HS-5 (cell line): ENCODE results near the gene DMD.
"Not testable (repeated sequence)": the region's sequence is repeated elsewhere in the genome, so short reads cannot be mapped to it uniquely, and the experiment has no call there.

Source experiments
- DNase-seq: peaks from one replicate; pipeline ENCODE4 v3.0.0-alpha.2; 2012; ENCODE audit warnings: low read depth

Gene DMD

DNA sequence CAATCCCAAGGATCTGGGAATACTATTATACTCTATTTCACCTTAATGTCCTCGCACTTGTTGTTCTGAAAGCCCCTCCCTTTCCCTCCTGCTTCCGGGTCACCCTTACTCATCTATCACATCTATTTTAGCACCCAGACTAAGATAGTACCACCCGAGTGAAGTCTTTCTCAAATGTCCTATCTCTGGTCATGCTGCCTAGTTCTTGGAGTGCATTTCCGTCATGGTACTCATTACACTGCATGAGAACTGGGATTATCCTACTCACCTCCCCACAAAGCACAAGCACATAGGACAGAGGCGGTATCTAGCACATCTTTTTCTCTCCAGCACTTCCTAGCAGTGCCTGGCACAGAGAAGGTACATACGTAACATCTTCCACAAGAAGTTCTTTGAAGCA is 1195.2 kb downstream of the DMD start:
- DNase-seq = no peak

DNA sequence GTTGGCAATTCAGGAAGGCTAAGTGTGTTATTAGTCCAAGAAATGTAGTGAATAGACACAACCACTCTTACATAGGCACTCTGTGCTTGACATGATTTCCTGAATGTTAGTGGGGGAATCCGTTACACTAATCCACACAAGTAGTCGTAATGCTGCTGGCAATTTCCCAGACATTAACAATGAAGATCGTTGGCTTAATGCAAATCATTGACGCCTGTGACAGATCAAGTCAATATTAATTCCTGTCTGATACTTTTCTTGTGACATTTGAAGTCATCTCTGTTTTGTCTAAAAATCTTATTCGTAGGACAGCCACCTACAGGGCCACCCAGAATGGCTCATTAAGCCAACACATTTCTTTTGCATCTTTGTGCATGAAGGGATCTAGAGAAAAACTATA is 1200.4 kb downstream of the DMD start:
- DNase-seq = no peak

DNA sequence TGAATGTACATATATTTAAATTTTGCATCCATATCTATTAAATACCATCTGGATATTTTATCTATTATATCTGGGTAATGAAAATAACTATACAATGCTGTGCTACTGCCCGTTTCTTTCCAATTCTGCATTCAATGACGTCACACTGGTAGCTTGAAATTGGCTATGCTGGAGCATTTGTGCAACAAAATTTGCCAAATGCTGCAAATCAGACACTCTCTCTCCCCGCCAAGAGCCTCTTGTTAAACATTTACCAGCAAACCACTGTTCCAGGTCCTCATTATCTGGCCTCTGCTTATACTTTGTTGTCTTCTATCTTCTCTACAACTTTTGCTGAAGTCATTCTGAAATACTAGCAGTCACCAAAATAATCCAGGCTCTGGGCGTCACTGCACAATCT is 1201.1 kb downstream of the DMD start:
- DNase-seq = no peak

DNA sequence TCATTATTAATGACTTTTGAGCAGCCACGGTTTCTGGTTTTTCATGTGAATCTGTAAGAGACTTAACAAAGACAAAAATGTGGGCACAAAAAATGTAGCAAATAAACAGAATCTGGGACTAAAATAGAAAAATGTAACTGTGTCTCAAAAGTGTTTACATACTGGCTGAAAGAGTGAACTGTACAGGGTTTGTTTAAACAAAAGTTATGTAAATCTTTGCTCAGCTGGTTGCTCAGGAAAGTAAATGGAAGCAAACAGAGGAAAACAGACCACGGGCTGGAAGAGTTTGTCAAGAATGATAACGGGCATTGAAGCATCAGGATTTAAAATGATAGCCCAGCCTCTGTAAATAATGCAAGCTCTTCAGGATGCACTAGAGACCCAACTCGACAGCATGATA is 1217.7 kb downstream of the DMD start:
- DNase-seq = no peak

DNA sequence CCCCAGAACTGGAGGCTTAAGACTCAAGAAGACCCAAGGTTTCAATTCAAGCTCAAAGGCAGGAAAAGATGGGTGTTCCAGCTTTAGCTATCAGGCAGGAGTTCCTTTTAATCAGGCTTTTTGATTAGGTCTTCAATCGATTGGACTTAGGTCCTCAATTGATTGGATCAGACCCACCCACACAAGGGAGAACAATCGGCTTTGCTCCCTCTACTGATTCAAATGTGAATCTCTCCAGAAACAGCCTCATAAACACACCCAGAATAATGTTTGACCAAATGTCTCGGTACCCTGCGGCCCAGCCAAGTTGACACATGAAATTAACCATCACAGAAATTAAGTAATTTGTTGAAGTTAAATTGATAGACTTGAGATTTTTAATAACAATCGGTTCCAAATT is 1222.4 kb downstream of the DMD start:
- no peak for DNase-seq

DNA sequence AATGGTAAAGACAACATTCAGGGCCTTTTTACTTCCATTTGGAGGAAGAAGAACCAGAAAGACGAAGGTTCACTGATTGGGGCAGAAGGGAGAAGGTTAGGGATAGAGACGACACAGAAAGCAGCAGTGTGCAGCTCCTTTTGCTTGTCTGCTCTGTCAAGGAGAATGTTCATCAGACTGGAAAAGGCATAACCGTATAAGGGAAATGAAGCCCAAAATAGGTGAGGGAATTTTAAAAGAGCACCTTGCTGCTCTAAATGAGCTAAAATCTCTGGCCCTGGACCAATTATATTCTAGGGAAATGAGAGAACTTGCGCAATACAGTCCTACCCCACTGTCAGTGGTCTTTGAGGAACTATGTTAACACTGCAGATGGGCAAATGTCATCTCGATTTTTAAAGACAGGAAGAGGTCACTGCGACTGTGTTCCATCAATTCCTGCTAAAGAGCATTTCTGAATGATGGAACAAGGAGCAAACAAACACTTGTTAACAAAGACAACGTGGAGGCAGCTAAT is 1229.7 kb downstream of the DMD start:
- no peak for DNase-seq

DNA sequence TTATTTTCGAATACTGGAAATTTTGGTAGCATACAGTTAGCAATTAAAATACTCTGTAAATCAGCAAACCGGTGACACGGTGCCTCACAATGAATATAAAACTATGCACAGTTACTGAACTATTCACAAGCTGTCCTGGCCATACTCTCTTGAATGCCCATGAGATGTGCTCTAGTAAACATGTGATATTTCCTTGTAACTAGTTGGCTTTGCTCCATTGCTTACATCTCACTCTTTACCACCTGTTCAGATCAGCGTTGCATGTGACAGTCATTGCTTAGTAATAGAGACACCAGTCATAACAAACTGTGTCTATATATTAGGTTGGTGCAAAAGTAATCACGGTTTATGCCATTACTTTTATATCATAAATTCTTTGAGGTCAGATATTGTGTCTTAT is 1241.6 kb downstream of the DMD start:
- no peak for DNase-seq

DNA sequence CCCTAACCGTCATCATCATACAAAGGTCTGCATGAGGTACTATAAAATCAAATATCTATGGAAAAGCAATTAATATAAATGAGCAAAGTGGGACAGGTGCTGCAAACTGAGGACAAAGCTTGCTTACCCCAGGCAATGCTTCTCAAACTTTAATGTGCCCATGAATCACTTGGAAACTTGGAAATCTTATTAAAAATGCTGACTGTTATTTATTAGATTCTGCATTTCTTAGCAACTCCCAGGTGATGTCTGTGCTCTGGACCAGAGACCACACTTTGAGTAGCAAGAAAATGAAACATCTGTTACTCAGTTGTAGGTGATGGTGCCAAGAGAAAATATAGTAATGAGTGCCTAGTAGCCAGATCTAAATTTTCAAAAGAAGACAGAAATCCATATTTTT is 1249.1 kb downstream of the DMD start:
- no peak for DNase-seq

DNA sequence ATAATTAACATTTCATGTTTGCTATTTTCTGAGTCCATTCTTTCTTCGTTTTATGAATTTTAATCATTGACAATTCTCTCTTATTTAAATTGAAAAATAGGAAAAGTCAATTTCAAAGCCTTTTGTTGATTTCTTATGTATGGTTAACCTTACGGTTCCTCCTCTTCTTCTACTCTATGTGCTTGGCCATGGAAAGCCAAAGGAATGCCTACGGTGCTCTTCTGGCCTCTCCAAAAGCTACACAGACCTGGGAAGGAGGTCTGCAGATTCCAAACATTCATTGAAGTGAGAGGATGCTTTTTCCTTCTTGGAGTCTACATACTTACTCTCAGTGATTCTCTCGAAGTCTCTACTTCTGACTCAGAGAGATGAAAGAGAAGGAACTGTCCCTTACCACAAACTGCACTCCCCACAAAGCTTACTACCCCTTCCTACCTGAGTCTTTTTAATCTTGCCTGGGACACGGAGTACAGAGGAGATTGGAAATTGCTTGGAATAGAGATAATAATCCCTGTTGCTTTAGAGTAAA is 1276.4 kb downstream of the DMD start:
- no peak for DNase-seq

DNA sequence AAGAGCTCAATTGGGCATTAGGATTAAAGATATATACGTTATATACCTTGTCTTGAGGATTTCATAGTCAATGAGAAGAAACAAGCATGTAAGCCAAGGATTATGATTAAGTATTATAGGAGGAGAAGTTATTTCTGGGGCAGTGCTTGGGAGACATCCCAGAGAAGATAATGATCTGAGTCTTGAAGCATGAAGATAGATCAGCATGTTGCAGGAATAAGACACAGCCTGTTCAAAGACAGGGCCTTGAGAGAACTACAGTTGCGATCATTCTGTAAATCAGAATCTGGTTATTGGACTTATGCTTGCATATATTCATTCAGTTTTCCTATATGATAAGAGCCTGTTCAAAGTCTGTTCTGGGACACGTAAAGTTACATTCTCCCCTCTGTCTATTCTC is 1277.3 kb downstream of the DMD start:
- no peak for DNase-seq

DNA sequence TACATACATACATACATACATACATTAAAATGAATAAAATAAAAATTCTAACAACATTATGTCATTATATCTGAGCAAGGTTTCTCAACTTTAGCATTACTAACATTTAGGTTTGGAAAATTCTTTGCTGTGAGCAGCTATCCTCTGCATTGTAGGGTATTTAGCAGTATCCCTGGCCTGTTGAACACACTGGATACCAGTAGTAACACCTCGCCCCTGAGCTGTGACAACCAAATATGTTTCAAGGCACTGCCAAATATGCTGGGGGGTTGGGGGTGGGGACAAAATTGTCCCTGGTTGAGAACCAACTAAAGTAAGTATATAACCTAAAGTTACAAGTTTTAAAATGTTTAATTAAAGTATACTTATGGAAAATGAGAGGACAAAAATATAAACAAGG is 1278.6 kb downstream of the DMD start:
- no peak for DNase-seq

DNA sequence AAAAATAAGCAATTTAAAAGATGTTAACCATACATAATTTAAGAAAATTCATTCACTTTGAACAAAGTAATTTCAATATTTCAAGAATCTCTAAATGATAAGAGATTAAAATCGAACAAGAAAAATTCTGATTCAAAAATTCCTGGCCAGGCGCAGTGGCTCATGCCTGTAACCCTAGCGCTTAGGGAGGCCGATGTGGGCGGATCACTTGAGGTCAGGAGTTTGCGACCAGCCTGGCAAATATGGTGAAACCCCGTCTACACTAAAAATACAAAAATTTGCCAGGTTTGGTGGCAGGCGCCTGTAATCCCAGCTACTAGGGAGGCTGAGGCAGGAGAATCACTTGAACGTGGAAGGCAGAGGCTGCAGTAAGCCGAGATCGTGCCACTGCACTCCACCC is 1279.0 kb downstream of the DMD start:
- DNase-seq = not testable (repeated sequence)

DNA sequence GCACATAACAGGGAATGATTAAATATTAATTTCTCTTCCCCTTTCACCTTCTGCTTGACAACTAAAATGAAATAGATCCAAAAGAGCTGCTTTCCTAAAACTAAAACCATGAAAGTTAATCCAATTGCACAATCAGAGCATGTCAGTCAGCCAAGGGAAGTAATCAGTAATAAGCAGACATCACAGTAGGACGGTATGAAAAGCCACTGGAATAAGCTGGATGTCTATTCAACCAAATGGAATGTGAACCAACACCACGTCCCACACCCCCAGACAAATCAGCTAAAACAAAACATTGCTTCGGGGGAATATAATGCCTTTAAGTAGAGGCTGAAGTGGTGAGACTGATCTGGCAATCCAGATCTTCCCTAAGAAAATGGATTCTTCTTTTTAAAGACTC is 1280.1 kb downstream of the DMD start:
- peak; percentile 11 for DNase-seq

DNA sequence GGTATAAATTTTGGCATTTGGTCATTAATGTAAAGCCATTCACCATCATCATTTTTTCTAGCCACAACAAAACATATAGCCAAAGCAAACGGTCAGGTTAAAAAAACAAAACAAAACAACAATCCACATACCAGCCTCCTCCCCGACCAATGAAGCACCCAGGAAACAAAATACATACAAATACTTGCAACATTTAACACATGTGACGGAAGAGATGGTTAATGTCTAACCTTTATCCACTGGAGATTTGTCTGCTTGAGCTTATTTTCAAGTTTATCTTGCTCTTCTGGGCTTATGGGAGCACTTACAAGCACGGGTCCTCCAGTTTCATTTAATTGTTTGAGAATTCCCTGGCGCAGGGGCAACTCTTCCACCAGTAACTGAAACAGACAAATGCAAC is 1282.0 kb downstream of the DMD start:
- DNase-seq = no peak

DNA sequence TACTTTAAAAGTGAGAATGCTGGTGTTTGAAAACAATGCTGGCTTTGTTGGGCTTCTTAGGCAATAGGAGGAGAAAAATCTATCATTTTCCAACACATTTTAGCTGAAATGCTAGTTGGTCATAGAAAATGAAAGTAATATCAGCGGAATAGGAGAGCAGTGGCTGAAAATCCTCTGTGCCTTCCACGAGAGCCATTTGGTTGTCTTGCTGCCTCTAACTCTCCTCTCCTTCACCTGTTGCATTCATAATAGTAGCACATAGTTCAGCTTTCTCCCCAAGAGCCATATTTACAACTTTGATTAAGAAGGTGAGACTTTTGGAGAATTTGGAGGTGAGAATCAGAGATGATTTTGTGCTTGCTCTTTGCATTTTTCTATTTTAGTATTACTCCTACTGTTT is 1290.1 kb downstream of the DMD start:
- no peak for DNase-seq

DNA sequence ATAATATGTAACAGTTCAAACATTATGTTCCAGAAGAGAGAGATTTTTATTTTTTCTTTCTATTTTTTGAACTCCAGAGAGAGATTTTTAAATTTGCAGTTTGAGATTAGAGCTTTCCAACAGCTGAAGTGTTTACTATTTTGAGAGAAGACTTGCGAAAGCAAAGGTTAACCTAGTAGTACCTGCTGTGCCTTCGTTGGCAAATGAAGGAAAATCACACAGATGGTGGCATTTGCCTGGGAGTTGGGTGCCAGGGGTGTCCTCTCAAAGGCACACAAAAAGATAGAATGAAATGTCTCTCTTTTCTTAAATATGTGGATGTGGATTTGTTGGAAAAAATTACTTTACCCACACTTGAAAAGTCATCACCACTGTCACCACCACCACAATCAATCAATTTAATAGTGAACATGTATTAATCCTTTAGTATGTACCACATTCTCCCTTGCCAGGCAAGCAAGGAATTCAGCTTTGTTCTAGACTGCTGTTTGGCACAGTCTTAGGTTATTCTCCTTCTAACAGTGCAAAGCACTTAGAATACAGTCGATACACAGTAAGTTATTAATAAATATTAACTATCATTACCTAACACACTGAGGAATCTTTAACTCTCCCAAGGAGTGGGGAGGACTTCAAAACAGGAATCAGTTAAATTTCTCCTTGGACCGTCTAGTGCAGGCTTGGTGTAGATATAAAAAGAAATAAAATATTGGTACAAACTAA is 1301.3 kb downstream of the DMD start:
- no peak for DNase-seq

DNA sequence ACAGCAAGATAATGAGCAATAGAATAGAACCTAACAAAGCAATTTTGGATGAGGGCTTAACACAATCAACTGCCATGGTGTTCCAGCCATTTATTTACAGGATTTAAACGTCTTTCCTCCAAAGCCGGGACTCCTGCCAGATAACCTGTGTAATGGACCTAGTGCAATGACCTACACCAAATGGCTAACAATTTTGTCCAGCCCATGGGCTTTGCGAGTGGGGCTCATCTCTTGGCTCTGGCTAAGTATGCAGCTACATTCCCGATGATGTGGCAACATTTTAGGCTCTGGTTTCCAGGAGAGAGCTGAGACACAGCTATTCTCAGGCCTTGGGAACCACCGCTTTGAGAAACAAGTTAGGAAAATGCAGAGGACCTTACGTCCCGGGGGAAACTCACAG is 1317.2 kb downstream of the DMD start:
- DNase-seq = no peak

DNA sequence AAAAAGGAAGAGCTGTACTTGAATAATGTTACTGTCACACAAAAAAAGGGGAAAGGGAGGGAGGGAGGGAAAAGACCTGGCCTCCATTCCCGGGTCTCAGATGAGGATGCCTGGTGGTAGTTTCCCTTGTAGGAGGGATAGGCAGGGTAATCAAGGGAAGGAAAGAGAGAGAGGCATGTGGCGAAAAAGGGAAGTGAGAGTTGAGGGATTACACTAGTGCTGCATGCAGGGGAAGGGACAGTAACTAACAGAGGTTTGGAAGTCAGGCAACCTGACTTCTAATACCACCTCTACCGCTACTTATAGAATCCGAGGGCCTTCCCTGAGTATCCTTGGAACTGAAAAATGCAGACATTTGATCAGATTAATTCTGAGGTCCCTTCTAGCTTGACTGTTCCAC is 1317.8 kb downstream of the DMD start:
- no peak for DNase-seq

DNA sequence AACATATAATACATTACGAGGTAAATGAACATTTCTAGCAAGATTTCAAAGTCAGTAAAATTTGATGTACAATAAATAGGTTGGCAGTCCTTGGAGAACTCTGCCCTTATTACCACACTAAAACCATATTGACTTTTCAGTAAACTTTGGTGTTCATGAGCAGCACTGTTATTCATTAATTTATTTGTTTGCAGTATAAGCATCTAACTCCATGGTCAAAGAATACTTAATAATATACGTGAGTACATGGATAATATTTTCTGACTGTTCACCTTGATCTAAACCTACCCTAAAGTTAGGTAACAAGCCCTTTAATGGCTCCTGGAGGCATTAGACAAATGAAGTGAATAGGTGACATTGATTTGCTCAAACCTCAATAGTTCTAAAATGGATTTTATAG is 1322.3 kb downstream of the DMD start:
- DNase-seq = no peak

DNA sequence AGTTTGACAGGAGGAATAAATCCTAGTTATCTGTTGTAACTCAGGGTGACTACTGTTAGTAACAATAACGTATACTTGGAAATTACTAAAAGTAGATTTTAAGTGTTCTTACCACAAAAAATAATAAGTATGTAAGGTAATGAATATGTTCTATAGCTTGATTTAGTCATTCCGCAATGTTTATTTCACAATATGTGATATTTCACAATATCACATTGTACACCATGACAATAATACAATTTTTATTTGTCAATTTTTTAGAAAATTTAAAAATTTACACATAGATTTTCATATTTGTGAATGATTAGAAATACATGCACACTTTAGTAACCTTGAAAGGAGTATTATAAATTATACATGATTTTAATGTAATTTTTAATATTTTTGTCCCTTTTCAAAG is 1326.8 kb downstream of the DMD start:
- DNase-seq = no peak

DNA sequence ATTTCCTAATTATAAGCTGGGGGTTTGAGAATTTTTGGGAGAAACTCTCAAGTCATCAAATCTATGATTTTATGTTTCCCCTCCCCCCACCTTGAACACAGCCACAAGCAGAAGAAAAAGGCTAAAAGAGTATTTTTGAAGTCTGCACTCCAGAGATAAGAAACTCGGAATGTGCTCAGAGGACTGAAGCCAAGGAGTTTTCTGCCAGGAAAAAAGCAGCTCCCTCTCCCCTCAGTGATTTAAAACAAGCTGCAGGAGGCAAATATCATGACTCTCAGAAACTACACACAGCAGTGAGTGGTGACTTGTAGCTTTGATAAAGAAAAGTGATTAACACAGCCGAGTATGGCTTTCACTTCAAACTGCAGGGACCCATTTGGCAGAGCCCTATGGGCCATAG is 1339.3 kb downstream of the DMD start:
- DNase-seq = no peak

DNA sequence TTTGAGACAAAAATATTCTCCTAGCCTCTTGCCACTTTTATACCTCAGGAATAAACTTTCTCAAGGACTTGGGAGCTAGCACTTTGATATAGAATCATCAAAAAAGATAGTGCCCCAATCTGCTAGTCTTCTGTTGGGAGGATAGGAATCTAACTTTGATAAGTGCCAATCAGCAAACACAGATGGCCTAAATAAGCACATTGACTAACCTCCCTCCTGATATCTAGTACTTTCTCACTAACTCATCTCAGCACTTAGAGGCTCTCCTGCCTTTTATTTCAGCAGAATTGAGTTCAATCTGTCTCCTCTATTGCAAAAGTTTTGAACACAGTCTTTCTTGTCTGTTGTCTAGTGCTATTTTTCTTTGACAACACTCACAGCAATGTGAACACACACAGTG is 1341.1 kb downstream of the DMD start:
- no peak for DNase-seq

DNA sequence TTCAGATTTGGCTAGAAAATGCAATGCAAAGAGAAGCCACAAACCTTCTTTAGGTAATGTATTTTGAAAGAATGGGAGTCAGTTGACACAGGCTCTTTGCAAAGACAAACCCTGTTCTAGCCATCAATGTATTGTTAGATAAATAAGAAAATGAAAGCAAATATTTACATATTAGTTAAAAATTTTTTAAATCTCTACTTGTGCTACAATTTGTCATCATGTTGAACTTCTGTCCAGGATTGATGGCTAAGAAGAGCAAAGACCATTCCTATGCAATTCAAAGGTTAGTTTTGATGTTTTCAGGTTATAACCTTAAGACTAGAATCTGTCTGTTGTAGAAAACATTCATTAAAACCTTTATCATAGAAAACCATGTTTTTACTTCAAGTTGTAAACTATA is 1350.7 kb downstream of the DMD start:
- DNase-seq = no peak

DNA sequence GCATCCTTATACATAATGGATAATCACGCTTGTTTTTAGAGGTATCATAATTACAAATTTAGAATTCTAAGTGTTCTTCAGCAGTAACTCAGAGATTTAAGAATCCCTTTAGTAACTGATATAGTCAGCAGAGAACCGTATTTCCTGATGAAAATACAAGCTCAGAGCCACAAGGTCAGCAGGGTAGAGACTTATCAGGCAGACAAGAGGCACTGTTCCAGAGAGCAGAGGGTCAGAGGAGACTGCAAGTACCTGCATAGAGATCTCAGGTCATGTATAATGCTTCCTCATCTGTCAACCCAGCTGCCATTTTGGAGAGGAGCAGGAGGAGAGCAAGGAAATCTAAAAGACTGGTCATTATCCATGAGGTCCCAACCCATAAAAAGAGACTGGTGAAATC is 1352.4 kb downstream of the DMD start:
- DNase-seq = no peak
